Femur (tissue), 1 donor: ENCODE measurements around the gene SH3BP2.

ENCODE experiments used
- DNase-seq: peaks from one replicate; pipeline ENCODE4 v3.0.0-alpha.2; 2017

Gene SH3BP2

GRCh38 chr4:2887343-2887742 is 94.5 kb downstream of the SH3BP2 start:
- no peak for DNase-seq

GRCh38 chr4:2888886-2889285 is 96.0 kb downstream of the SH3BP2 start:
- DNase-seq, result no peak
